NCI-H2107 treated with DMSO at 0.1 percent for 48 hours (cell line): ENCODE data around the gene MFSD2B.

Experiments used
- DNase-seq: peaks from one replicate; lab custom pipeline; 2025; ENCODE audit not compliant: unreplicated experiment; lab: John Stamatoyannopoulos, UW

The MFSD2B gene

DNA sequence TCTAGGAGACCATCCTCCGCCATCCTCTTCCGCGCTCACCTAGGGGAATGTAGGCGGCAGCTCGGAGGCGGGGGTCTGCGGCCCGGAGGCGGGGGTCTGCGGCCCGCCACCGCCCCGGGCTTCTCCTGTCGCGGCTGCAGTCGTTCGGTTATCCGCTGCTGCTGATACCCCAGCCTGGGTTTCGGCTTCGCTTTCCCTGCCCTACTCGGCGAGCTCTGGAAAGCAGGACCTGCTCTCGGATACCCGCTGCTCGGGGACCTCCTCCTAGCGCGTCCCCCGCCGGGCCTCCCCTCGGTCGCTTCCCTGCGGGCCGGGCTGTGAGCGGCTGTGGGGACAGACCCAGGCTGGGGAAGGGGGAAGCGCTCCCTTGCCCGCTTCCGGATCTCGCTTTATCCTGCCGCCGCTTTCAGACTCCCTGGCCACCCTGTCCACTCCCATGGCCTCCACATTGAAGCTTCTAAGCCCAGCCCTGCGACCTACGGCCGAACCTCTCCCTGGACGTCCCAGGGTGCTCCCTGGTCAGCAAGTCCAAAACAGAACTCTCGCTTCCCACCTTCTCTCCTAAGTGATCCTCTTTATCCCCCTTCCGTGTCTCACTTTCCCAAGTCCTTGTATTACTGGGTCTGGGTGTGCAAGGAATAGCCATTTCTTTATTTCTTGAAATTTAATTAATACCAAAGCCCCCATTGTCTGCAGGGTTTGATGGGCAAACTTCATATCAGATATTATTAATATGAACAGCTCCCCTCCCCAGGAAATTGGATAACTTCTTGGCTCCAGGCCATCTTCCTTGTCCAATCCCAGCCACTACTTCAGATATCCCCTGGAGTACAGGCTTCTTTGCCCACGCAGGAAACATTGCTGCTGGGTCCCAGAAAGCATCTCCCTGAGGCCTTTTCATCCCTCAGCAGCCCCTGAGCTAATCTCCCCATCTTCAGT, 40.4 kb downstream of the MFSD2B start:
- DNase-seq, result no peak

DNA sequence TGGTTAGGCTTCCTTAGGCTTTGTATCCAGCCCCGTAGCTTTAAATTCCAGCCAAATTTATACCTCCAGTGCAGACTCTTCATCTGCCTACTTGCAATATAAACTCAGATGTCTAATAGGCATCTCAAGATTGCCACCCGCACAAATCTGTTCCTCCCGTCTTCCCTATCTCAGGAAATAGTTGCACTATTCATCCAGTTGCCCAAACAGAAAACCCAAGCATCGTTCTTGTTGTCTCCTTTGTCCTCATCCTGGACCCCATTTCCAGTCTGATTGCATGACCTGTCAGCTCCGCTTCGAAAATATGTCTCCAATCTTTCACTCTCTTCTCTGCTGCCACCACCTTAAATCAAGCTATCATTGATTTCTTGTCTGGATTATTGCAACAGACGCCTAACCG, 41.9 kb downstream of the MFSD2B start:
- DNase-seq, result no peak

DNA sequence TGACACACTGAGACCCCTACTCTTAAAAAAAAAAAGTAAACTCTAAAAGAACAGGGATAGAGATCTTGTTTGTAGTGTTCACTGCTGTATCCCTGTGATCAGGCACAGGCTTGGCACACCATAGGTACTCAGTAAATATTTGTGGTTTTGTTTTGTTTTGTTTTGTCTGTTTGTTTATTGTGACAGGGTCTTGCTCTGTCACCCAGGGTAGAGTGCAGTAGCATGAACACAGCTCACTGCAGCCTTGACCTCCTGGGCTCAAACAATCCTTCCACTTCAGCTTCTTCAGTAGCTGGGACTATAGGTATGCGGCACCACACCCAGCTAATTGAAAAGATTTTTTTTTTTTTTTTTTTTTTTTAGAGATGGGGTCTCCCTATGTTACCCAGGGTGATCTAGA, 43.1 kb downstream of the MFSD2B start:
- no peak for DNase-seq

DNA sequence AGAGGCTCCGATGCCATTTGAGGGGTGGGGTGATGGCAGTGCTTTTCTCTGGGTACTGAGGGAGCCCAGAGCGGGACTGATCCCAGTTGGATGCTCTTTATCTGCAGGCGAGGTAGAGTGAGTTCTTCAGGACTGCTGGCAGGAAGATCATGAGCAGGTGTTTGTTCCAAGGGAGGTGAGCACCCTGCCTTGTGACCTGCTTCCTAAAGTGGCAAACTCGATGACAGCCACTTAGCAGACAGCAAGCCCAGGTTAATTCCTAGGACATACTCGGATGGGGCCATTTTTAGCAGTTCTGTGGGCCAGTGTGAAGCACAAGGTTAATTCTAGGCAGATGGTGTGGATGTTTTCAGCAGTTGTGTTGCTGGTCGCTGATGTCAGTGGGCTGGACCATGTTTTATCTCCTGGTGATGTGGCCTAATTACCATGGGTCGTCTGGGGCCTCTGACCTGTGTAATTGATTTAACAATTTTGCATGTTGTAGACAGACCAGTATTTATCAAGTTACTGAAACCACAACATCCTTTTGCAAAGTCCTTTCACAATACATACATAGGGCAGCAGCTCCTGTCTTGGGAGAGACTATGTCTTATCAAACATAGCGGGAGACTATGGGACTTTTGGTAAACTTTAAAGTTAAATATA, 44.6 kb downstream of the MFSD2B start:
- DNase-seq, result no peak

DNA sequence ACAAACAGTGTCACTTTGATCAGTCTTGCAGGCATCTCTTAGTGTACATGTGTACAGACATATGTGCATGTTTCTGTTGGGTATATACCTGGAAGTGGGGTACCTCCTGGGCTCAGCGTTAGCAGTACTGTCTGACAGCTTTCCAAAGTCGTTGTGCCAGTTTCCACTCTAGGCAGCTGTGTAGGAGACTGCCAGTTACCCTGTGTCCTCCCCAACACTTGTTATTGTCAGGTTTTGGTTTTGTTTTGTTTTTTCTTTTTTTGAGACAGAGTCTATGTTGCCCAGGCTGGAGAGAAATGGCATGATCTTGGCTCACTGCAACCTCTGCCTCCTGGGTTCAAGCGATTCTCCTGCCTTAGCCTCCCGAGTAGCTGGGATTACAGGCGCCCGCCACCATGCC, 45.9 kb downstream of the MFSD2B start:
- no peak for DNase-seq

DNA sequence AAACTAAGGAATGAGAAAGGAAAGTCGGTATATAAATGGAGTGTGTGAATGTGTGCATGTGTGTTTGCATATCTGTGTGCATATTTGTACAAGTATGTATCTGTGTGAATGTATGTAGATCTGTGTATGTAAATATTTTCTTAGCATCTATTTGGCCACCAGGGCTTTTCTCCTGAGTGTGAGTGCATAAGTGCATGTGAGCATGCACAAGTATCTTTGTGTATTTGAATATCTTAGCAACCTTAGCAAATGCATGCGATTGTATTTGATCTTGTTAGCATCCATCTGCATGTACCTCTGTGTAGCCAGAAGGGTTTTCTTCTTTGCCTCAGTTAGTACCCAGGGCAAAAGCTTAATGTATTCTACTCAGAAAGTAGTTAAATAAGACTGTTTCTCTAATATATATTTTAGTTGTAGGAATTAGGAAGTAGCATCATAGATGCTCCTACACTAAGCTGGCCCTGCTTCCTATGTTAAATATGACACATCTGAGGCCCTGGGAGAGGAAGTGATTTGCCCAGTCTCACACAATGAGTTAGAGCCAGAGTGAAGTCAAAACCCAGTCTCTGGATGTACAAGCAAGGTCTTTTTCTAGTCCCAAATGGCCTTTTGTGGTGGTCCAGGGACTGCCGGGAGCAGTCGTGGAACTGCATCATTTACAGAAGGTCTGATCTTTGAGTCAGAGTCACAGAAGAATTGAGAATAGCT, 48.8 kb downstream of the MFSD2B start:
- DNase-seq, result no peak

DNA sequence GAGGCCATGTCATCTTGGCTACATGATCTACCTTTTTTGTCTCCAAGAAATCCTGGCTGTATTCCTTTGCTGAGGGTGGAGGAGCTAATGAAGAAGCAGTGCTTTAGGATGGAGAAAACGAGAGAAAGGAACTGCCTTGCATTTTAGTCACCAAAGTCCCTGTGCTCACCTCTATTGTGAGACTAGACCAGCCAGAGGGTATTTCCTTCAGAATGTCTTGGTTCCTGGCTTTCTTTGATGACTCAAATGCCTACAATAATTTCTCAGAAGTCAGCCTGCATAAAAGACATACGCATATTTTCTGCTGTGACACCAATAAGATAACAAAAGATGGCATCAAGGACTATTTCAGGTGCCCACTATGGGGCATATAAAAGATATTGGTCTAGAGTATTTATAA, 55.5 kb downstream of the MFSD2B start:
- no peak for DNase-seq

DNA sequence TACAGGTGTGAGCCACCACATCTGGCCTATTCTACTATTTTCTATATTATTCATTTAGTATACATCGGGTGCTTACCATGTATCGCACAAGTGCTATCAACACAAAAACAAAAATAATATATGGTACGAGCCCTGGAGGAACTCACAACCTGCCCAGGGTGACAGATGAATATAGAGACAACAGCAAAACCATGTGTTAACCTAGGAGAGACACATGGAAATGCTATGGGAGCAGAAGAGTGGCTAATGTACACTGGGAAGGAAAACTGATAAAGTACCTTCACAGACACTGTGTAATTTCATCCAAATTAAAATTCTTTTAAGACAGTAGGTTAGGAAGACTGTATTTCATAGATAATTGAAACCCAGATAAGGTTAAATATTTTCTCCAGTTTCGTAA, 62.4 kb downstream of the MFSD2B start:
- DNase-seq, result no peak

DNA sequence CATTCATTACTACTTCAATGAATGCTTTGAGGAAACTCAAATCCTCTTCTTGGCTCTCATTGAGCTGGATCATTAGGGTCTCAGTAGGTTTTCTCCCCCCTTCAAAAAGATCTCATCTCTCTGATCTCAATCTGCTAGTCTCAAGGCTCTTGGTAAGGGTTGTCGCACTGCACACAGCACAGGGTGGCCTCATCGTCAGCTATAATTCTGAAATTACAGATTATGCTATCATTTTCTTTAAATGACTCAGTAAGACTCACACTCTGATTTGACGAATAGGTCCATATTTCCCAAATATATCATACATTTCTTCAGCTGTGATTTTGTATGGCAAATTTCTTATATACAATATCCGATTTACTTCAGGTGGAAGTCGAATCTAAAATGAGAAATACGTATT, 63.9 kb downstream of the MFSD2B start:
- no peak for DNase-seq

DNA sequence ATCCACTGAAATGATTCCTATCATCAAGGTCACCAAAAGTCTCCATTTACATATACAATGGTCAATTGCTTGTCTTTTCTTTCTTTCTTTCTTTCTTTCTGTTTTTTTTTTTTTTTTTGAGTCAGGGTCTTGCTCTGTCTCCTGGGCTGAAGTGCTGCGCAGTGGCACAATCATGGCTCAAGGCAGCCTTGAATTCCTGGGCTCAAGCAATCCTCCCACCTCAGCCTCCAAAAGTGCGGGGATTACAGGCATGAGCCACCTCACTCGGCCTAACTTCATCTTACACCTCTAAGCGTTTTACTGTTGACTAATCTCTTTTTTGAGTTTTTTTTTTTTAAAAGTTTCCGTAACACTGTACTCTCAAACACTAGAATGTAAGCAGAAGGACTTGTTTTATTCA, 65.4 kb downstream of the MFSD2B start:
- DNase-seq, result no peak
